ENCODE measurements around the gene PAK2. TPM values are rescaled to one million over a fixed set of nuclear protein-coding genes. Genes with fewer than 3 reads are reported as not detected.

The PAK2 gene
- total and polyA plus RNA-seq, 2 of the 4 experiments (the other 2 are of a cell fraction) = 31.8 to 36.0 TPM

GRCh38 chr3:196737655-196738054 is 2.0 kb upstream of the PAK2 start:
- no peak overlapping the region for H2AK9ac ChIP-seq (replicated peaks; ENCODE audit: low read depth, low read length, poor library complexity)
- POLR2A ChIA-PET (ENCODE audit: unreplicated experiment) = no interaction called here
- H4K91ac ChIP-seq (ENCODE audit: insufficient read depth, low read depth, low read length) = no peak overlapping the region
- no peak overlapping the region for H2AFZ ChIP-seq (replicated peaks; ENCODE audit: low read length, poor library complexity)
- H2BK120ac ChIP-seq (ENCODE audit: low read depth, low read length) = no peak overlapping the region
- peaks cover 22% of the 10 kb centered on the region for H4K20me1 ChIP-seq (ENCODE audit: insufficient read depth, low read length)
- 100% methylated on average over 1 of the region's 6 CpGs; no CpG with 5 or more reads in 1 of the 2 experiments for WGBS, 2 experiments (ENCODE audit: extremely low coverage in 2 of 2, insufficient read length in 1 of 2)
- CTCF ChIA-PET = no interaction called here
- TF ChIP-seq BHLHE40 (IDR thresholded peaks at IDR 0.05; ENCODE audit: low read depth, low read length) = no peak
- TF ChIP-seq MXI1 (IDR thresholded peaks at IDR 0.05; ENCODE audit: borderline replicate concordance, low read depth, low read length) = no peak
- TF ChIP-seq ELK1 (IDR thresholded peaks at IDR 0.05; ENCODE audit: borderline replicate concordance, low read depth, low read length) = no peak
- no peak for TF ChIP-seq CEBPB (IDR thresholded peaks at IDR 0.05; ENCODE audit: low read depth, low read length)
- TF ChIP-seq RFX5 (IDR thresholded peaks at IDR 0.05; ENCODE audit: low read depth, low read length) = no peak
- TF ChIP-seq, protein P1, sequence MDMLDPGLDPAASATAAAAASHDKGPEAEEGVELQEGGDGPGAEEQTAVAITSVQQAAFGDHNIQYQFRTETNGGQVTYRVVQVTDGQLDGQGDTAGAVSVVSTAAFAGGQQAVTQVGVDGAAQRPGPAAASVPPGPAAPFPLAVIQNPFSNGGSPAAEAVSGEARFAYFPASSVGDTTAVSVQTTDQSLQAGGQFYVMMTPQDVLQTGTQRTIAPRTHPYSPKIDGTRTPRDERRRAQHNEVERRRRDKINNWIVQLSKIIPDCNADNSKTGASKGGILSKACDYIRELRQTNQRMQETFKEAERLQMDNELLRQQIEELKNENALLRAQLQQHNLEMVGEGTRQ (IDR thresholded peaks at IDR 0.05; ENCODE audit: low read depth, low read length) = no peak
- TF ChIP-seq RCOR1 (IDR thresholded peaks at IDR 0.05; ENCODE audit: insufficient replicate concordance, low read length) = no peak
- no peak for TF ChIP-seq MAFK (IDR thresholded peaks at IDR 0.05; ENCODE audit: low read depth, low read length)
- no peak for TF ChIP-seq SMC3 (IDR thresholded peaks at IDR 0.05; ENCODE audit: low read depth, low read length)
- TF ChIP-seq POLR2A (IDR thresholded peaks at IDR 0.05; ENCODE audit: low read depth, low read length) = no peak
- no peak for TF ChIP-seq CHD1 (IDR thresholded peaks at IDR 0.05; ENCODE audit: low read depth, low read length)
- TF ChIP-seq MAZ (IDR thresholded peaks at IDR 0.05; ENCODE audit: borderline replicate concordance, low read depth, low read length) = no peak
- dilution Hi-C loops (cut with HindIII; ENCODE audit: low sequenced_read_pairs, unreplicated experiment) = no loop called here
- H3K9me3 ChIP-seq (ENCODE audit: control insufficient read depth, insufficient read depth, low read length) = no peaks in the 10 kb centered on the region
- in situ Hi-C loops (cut with MboI; ENCODE audit: low sequenced_read_pairs) = no loop called here
- H3K23ac ChIP-seq (ENCODE audit: low read depth, low read length) = no peak overlapping the region
- H2BK20ac ChIP-seq (ENCODE audit: low read depth, low read length) = no peak overlapping the region
- no peaks in the 10 kb centered on the region for H3K36me3 ChIP-seq (ENCODE audit: control insufficient read depth, insufficient read depth, low read length)
- H3K79me1 ChIP-seq (ENCODE audit: low read depth in 1 of 2, low read length in 2 of 2) = peaks cover 0 to 16% of the 10 kb centered on the region in 2 experiments; a peak in 2 of 4 replicates
- no peak overlapping the region for H2BK5ac ChIP-seq (ENCODE audit: low read depth, low read length, poor library complexity, severe bottlenecking)
- no peak overlapping the region for H3K18ac ChIP-seq (ENCODE audit: low read depth, low read length)
- no TSS peak for BruUV-seq (replicated peaks)
- no peak overlapping the region for H2BK15ac ChIP-seq (ENCODE audit: low read depth, low read length)
- intact Hi-C loops (cut with micrococcal nuclease) = no loop called here
- no peak overlapping the region for H3K4me2 ChIP-seq (ENCODE audit: low read depth, low read length)
- ATAC-seq (ENCODE audit: low read depth) (no peak), DNase-seq (no peak)
- no peak overlapping the region for H3K27ac ChIP-seq (ENCODE audit: insufficient read depth, low read length)
- peaks cover 1% of the 10 kb centered on the region; the same call in 1 of the 2 replicates for H3K4me1 ChIP-seq (ENCODE audit: control insufficient read depth, insufficient read depth, low read length)
- no peak overlapping the region for H4K8ac ChIP-seq (ENCODE audit: low read depth in 2 of 2, low read length in 2 of 2)
- H3K9me1 ChIP-seq (ENCODE audit: insufficient read depth, low read length) = peaks cover 3% of the 10 kb centered on the region; the same call in 1 of the 2 replicates
- no peak overlapping the region for H3K4me3 ChIP-seq (ENCODE audit: insufficient read depth, low read depth, low read length)
- H3K14ac ChIP-seq (replicated peaks; ENCODE audit: low read depth, low read length) = no peak overlapping the region
- H3K4ac ChIP-seq (ENCODE audit: low read depth, low read length) = no peak overlapping the region
- no peak overlapping the region for H4K5ac ChIP-seq (ENCODE audit: low read depth, low read length)
- no peaks in the 10 kb centered on the region for H3K27me3 ChIP-seq (ENCODE audit: control insufficient read depth, insufficient read depth, low read length)
- no peak overlapping the region for H3K9ac ChIP-seq (ENCODE audit: low read depth, low read length)
- no peak overlapping the region for H2AK5ac ChIP-seq (ENCODE audit: low read depth, low read length)
- H3K56ac ChIP-seq (ENCODE audit: extremely low read depth, insufficient read depth, low read length) = no peak overlapping the region
